GM18909 (cell line): ENCODE data around the gene SLC16A11.
"Not testable (repeated sequence)": the region's sequence is repeated elsewhere in the genome, so short reads cannot be mapped to it uniquely, and the experiment has no call there.

Experiments used
- ATAC-seq: cut with Tn5 transposase; IDR thresholded peaks from one replicate; pipeline ENCODE4 v1.9.1; 2021; ENCODE audit warnings: mild to moderate bottlenecking; ENCODE audit not compliant: unreplicated experiment, poor library complexity

Gene SLC16A11, protein sequence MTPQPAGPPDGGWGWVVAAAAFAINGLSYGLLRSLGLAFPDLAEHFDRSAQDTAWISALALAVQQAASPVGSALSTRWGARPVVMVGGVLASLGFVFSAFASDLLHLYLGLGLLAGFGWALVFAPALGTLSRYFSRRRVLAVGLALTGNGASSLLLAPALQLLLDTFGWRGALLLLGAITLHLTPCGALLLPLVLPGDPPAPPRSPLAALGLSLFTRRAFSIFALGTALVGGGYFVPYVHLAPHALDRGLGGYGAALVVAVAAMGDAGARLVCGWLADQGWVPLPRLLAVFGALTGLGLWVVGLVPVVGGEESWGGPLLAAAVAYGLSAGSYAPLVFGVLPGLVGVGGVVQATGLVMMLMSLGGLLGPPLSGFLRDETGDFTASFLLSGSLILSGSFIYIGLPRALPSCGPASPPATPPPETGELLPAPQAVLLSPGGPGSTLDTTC

DNA sequence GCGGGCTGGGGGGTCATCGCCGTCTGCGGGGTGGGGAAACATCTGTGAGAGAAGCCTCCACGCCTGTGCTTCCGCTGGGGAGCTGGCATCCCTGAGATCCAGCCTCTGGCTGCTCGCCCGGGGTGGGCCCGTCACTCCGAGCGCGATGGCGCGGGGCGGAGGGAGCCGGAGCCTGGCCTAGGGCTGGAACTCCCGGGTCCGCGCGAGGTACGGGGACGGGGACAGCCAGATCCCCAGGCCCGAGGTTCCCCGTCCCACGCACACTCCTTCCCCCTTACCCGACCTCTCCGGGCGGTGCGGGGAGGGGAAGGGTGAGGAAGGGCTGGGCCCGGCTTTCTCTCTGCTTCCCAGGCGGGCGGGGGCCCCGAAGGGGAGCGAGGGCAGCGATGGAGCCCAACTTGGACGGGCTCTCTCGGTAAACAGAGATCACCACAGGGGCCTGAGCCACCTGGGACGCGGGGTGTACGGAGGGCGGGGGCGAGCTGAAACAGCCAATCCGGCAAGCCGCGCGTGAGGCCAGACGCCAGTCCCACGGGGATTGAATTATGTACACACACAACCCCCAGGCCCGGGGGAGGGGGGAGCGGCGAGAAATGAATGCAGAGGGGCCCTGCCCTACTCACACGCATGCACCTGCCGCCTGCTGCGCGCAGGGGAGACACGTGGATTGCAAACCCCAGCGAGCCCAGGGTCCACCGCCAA is at the start of gene SLC16A11:
Gene SLC16A11, minus strand, starts transcription at position 596 of the 702 bp plus-strand sequence. Its CDS starts 579 bp downstream, at position 17.
- no peak for ATAC-seq

DNA sequence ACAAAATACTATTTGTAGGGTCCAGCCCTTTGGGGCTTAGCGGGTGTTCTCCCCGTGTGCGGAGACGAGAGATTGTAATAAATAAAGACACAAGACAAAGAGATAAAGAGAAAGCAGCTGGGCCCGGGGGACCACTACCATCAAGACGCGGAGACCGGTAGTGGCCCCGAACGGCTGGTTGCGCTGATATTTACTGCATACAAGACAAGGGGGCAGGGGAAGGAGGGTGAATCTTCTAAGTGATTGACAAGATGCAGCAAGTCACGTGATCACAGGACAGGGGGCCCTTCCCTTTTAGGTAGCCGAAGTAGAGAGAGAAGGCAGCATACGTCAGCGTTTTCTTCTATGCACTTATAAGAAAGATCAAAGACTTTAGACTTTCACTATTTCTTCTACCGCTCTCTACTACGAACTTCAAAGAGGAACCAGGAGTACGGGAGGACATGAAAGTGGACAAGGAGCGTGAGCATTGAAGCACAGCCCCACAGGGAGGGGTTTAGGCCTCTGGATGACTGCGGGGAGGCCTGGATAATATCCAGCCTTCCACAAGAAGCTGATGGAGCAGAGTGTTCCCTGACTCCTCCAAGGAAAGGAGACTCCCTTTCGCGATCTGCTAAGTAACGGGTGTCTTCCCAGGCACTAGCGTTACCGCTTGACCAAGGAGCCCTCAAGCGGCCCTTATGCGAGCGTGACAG is 47.6 kb upstream of the SLC16A11 start:
- not testable (repeated sequence) for ATAC-seq

DNA sequence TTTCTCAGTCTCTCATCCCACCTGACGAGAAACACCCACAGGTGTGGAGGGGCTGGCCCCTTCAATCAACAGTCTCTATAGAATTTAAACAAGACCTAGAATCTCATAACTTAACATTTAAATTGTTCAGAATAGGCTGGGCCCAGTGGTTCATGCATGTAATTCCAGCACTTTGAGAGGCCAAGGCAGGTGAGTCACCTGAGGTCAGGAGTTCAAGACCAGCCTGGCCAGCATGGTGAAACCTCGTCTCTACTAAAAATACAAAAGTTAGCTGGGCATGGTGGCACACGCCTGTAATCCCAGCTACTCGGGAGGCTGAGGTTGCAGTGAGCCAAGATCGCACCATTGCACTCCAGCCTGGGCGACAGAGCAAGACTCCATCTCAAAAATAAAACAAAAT is 45.7 kb upstream of the SLC16A11 start:
- ATAC-seq: not testable (repeated sequence)

DNA sequence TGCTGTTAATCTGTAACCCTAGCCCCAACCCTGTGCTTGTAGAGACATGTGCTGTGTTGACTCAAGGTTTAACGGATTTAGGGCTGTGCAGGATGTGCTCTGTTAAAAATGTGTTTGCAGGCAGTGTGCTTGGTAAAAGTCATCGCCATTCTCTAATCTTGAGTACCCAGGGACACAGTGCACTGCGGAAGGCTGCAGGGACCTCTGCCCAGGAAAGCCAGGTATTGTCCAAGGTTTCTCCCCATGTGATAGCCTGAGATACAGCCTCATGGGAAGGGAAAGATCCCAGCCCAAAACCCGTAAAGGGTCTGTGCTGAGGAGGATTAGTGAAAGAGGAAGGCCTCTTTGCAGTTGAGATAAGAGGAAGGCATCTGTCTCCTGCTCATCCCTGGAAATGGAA is 44.5 kb upstream of the SLC16A11 start:
- ATAC-seq: not testable (repeated sequence)

DNA sequence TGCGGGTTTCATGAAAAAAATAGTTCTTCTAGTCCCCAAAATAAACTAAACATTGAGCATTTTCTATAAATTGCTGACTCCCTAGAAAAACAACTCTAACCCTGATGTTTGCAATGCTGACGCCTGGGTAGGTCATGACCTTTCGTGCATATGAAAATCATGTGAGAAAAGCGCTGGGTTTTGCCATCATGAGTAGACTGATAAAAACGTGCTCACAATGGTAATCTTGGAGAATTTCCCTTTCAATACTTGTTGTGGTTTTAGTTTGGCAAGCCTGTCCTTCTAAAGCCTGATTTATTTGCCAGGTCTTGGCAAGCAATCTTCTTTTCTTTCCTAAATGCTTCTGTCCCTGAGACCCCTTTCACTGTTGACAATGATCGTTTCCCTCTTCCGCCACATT is 40.2 kb upstream of the SLC16A11 start:
- no peak for ATAC-seq

DNA sequence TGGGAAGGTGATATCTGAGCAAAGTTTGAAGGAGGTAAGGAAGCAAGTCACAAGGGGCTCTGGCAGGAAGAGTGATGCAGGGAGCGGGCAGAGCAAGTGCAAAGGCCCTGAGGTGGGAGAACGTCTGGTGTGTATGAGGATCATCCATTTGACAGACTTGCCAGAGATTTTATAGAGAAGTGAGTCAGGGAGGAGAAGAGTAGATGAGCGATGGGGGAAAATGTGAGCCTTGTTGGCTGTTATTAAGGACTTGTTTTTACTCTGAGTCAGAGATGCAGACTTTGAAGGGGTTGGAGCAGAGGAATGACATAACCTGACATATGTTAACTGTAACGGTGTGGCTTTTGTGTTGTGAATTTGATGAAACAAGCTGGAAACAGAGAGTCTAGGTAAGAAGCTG is 39.7 kb upstream of the SLC16A11 start:
- ATAC-seq: no peak

DNA sequence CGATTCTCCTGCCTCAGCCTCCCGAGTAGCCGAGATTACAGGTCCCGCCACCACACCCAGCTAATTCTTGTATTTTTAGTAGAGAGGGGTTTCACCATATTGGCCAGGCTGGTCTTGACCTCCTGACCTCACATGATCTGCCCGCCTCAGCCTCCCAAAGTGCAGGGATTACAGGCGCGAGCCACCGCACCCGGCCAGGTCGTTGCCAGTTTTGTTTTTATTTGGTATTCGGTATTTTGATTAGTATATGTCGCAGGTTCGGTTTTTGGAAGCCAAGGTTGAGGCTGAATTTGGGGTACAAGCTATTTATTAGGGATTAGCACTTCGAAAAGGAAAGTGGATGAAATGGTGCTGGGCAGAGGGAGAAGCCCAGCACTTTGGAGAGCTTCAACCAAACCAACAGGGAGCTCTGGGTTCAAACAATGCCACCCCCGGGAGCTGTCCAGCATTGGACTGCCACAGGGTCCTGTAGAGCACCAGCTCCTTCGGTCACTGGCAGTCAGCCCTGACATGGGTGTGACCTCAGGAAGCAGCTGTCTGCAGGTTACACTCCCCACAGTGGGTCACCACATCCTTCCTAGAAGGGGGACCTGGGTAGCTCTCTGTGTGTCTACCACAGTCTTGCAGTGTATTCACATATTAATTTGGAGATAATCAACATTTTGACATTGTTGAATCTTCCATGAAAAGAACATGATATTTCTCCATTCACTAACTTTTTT is 37.6 kb upstream of the SLC16A11 start:
- ATAC-seq: no peak

DNA sequence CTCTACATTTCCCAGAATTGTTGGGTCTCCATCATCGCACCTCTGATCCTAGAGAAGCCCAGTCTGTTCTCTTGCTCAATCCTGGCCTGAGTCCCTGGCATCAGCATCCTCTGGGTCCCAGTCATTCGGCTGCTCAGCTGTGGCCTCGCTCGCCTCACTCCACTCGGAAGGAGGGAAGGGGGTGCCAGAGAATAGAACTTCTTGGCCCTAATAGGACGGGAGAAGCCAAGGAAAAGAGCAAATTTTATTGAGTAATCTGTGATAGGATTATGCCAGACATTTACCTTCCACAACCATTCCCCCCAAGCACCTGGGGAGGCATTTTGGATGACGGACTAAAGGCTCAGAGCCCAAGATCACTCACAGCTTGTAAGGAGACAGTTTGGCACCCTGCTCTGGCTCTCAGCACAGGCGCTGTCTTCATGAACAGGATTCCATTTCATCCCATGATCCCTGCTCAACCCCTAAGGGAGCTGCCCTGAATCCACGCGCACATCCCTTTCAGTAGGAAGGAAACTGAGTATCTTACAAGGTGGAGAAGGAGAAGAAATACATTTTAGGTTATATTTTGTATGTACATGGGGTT is 36.7 kb upstream of the SLC16A11 start:
- no peak for ATAC-seq

DNA sequence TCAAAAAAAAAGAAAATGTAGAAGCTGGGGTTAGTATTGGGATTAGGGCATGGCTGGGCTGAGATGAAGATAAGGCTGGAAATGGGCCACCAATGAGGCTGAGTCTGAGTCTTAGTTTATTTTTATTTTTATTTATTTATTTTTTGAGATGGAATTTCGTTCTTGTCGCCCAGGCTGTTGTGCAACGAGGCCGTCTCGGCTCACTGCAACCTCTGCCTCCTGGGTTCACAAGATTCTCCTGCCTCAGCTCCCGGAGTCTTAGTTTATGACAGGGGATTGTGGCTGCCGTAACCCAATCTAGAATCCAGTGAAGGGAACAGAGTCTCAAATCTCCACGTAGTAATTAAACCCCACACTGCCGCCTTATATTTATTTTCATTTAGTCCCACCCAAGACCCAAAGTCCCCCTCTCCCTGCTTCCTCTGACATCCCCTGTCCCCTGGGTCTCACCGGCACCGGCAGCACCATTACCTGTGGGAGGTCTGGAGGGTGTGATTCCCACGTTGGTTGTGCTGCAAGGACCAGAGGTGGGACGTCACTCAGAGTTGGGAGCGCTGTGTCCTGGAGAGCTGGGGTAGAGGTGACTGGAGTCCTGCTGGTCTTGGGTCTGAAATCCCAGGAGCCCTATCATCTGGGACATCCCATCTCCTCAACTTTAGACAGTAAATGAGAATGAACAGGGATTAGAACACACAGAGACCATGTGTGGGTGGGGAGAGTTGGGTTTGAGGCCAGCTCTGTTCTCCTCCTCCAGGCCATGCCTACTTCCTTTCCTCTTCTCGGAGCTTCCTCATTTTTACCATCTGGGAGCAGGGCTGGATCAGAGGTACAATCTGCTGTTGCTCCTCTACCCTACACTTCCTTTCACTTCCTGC is 35.9 kb upstream of the SLC16A11 start, which contains the start of gene CLEC10A:
Gene CLEC10A, minus strand, starts transcription at position 671 of the 875 bp plus-strand sequence. CDS start 1,439 bp downstream, outside the sequence.
- ATAC-seq: no peak

DNA sequence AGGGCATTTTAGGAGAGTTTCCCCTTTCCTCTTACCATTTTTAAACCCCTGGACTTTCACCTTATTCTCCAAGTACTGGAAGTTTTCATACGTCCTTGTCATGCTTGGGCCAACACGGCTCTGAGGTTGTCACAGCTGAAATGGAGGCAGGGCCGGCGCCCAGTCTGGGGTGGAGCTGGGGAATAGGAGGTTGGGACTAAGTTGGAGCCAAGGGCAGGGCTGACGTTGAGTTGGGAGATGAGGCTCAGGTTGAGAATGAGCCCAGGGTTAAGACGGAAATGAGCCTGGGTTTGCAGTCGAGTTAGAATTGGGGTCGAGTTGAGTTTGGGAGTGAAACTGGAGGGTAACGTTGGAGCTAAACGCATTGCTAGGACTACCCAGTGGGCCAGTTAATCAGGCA is 34.8 kb upstream of the SLC16A11 start:
- ATAC-seq: no peak

DNA sequence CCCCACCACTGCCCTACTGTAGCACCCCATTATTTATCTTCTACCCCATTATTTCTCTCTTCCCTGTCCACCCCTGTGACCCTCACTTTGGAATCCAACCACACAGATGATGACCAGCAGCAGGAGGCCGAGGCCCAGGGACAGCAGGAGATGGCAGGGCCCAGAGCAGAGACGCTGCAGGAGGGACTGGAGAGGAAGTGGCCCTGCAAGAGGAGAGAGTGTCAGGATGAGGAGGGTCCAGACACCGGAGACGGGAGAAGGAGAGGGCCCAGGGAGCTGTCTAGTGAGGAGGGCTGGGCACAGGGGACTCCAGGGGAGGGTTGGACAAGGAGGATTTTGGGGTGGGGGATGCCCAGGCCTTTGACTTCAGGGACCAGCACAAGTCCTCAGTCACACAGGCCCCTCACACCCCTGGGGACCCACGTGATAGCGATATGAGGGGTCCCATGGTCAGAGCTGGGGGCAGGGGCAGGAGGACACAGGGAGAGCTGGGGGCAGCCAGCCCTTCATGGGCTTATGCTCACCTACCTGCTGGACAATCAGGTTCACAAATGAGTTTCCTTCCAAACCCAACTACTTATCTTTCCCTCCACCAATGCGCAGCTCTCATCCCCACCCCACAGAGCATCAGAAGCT is 34.1 kb upstream of the SLC16A11 start:
- ATAC-seq: no peak

DNA sequence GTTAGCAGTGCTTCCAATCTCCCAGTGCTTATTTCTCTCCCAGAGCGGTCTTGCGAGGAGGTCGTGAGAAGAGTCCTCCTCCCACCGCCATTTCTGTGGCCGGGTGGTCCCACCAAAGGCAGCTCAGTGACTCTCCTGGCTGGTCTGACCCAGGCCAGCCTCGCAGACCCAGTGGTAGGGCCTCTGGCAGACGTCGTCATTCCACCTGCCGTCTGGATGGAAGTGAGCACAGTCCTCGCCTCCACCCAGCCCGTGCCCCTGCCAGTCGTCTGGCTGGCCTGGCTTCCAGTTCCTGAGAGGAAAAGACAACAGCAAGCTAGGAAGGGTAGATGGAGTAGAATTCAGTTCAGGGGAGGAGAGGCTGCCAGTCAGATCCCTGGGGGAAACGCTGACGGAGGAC is 31.0 kb upstream of the SLC16A11 start:
- ATAC-seq: no peak

DNA sequence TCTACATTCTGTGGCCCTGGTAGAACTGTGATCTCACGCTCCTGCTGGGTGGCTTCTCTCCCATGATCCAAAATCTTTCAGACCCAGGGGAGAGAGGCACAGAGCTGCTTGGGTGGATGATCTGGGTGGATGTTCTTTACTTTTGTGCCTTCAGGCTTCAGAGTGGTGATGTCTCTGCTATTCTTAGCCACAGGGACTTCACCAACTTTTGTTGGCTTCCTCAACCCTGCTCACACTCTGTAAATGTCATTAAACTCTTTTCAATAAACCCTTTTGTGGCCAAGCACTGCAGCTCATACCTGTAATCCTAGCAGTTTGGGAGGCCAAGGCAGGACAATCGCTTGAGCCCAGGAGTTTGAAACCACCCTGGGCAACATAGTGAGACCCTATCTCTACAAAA is 28.5 kb upstream of the SLC16A11 start:
- no peak for ATAC-seq

DNA sequence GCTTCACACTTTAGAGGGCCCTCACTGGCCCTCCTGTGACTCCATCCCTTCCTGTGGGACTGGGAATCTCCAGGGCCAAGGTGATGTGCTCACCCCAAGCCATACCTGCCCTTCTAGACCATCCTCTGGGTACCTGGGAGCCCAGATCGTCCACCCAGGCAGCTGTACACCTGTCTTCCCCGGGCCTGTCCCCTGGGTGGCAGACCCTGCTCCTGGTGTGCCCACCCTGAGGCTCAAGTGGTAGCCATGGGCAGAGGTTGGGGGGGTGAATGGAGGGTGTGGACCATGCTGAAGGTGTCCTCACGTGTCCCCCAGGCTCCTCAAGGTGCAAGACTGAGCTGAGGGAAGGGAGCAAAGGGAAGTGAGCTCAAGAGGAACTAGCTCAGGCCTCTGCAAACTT is 26.8 kb upstream of the SLC16A11 start:
- ATAC-seq: no peak

DNA sequence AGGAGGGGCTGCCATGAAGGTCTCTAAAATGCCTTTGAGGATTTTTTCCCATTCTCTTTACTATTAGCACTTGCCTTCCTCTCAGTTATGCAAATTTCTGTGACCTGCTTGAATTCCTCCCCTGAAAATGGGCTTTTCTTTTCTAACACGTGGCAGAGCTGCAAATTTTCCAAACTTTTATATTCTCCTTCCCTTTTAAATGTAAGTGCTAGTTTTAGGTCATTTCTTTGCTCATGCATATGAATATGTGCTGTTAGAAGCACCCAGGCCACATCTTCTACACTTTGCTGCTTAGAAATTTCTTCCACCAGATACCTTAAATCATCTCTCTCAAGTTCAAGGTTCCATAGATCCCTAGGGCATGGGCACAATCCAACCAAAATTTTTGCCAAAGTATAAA is 24.4 kb upstream of the SLC16A11 start:
- ATAC-seq: no peak

DNA sequence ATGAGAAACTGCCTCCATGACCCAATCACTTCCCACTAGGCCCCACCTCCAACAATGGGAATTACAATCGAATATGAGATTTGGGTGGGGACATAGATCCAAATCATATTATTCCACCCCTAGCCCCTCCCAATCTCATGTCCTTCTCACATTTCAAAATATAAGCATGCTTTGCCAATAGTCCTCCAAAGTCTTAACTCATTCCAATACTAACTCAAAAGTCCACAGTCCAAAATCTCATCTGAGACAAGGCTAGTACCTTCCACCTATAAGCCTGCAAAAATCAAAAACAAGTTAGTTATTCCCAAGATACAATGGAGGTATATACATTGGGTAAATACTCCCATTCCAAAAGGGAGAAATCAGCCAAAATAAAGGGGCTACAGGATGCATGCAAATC is 23.3 kb upstream of the SLC16A11 start:
- no peak for ATAC-seq

DNA sequence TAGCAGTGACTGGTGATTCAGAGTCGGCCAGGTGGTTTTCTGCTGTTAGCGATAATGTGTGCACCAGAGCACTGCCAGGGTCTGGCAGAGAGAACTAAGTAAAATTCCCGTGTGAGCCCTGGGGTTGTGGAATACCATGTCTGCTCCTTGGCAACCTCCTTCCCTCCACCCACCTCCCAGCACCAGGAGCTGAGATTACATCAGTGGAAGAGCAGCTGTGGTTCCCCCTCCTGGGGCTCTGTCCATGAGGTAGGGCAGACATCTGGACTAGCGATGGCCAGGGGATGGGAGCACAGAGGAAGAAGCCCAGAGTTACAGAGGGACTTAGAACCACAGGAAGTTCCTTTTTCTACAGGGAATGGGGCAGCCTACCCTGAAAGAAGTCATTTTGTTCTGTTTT is 20.4 kb upstream of the SLC16A11 start:
- ATAC-seq: no peak

DNA sequence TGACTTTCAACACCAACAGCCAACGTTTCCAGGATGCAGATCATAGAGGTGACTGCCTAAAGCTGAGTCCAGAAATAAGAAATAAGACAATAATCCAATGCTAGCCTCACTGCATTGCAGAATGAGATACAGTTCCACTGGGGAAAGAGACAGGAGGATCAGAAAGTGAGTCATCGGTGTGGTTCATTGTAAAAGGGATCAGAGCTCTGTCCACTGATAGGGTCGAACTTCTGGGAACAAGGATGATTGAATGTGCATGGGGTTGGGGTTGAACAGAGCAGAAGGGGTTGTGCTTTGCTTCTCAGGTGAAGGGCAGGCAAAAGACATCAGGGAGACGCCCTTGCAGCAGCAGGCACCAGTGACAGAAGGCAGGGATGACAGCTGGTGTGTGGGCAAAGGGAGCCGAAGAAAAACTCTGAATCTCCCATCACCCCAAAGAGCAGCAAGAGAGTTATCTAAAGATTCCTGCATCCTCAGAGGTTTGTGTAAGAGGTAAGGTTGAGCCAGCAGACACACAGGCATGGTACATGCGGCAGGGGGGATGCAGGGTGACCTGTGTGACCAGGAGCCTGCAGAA is 19.7 kb upstream of the SLC16A11 start:
- no peak for ATAC-seq
